AG04450 (cell line): ENCODE measurements around the gene PAQR9. TPM values are rescaled to one million over a fixed set of nuclear protein-coding genes. Genes with fewer than 3 reads are reported as not detected.

ENCODE experiments used
- polyA plus RNA-seq: library from polyadenylated mRNA; depleted of rRNA; stranded (reverse); fragments of >200 nt; gene quantifications from 2 replicates; pipeline ENCODE4 v1.2.3, GENCODE V29; 2011; rRNA removed
- small RNA-seq: library from RNA; depleted of rRNA; stranded (forward); fragments of <200 nt; gene quantifications from one replicate; pipeline ENCODE3, GENCODE V24; 2012; ENCODE audit warnings: low read depth; ENCODE audit not compliant: insufficient read length

PAQR9 gene
- polyA plus RNA-seq, 1 experiment = not detected

Small RNA genes within 50 kb of the gene (small RNA-seq; reads per million reads assigned to genes)
- gene AC021074.2 = not detected

Other genes with a start within 250 kb of the PAQR9 start
- 8.6 and 9.9 TPM in 2 replicates for gene TRPC1, start 239.6 kb downstream of the PAQR9 start, polyA plus RNA-seq
- gene PCOLCE2, start 74.6 kb downstream of the PAQR9 start, polyA plus RNA-seq = 0.96 and 1.1 TPM in 2 replicates
- gene U2SURP, start 37.9 kb upstream of the PAQR9 start, polyA plus RNA-seq = 51.3 and 71.9 TPM in 2 replicates
- gene CHST2, start 156.1 kb upstream of the PAQR9 start, polyA plus RNA-seq = 0.26 and 0.38 TPM in 2 replicates